Measurements from ENCODE around the gene SEC14L2.

Gene SEC14L2

GRCh38 chr22:30380011-30380410, 16.8 kb upstream of the SEC14L2 start:
- H3K4me3 ChIP-seq (ENCODE audit: low read depth, low read length): no peak overlapping the region
- H3K27ac ChIP-seq (ENCODE audit: low read depth, low read length): no peak overlapping the region
- no peak overlapping the region for H3K9ac ChIP-seq (ENCODE audit: low read depth, low read length)
- H3K27me3 ChIP-seq (ENCODE audit: control insufficient read depth, insufficient read depth, low read length): no peaks in the 10 kb centered on the region
- H3K9me3 ChIP-seq (ENCODE audit: control insufficient read depth, insufficient read depth, low read length): no peaks in the 10 kb centered on the region
- no peaks in the 10 kb centered on the region for H3K4me1 ChIP-seq (ENCODE audit: control insufficient read depth, insufficient read depth, low read length)
- H3K36me3 ChIP-seq (ENCODE audit: control insufficient read depth, insufficient read depth, low read length): peaks cover 51% of the 10 kb centered on the region

GRCh38 chr22:30381264-30381663, 15.6 kb upstream of the SEC14L2 start:
- Histone ChIP-seq H3K4me1 (ENCODE audit: control insufficient read depth, insufficient read depth, low read length) (0 out of 2 replicates have a peak, but pooled peaks cover under 1% of the 10 kb centered on the region), H3K4me3 (ENCODE audit: low read depth, low read length) (no peak overlapping the region), H3K36me3 (ENCODE audit: control insufficient read depth, insufficient read depth, low read length) (peaks cover 51% of the 10 kb centered on the region), H3K27me3 (ENCODE audit: control insufficient read depth, insufficient read depth, low read length) (no peaks in the 10 kb centered on the region), H3K9ac (ENCODE audit: low read depth, low read length) (no peak overlapping the region), H3K9me3 (ENCODE audit: control insufficient read depth, insufficient read depth, low read length) (no peaks in the 10 kb centered on the region), H3K27ac (ENCODE audit: low read depth, low read length) (no peak overlapping the region)

- H3K9me3 ChIP-seq (ENCODE audit: control insufficient read depth, insufficient read depth, low read length): no peaks in the 10 kb centered on the region
- no peaks in the 10 kb centered on the region for H3K27me3 ChIP-seq (ENCODE audit: control insufficient read depth, insufficient read depth, low read length)
- 0 out of 2 replicates have a peak, but pooled peaks cover 4% of the 10 kb centered on the region for H3K4me1 ChIP-seq (ENCODE audit: control insufficient read depth, insufficient read depth, low read length)
- no peak overlapping the region for H3K27ac ChIP-seq (ENCODE audit: low read depth, low read length)
- no peak overlapping the region for H3K9ac ChIP-seq (ENCODE audit: low read depth, low read length)
- H3K36me3 ChIP-seq (ENCODE audit: control insufficient read depth, insufficient read depth, low read length): peaks cover 45% of the 10 kb centered on the region
- no peak overlapping the region for H3K4me3 ChIP-seq (ENCODE audit: low read depth, low read length)
These were observed 14.5 kb upstream of the SEC14L2 start for GRCh38 chr22:30382340-30382739.

GRCh38 chr22:30383061-30383460, 13.8 kb upstream of the SEC14L2 start:
- Histone ChIP-seq H3K9me3 (ENCODE audit: control insufficient read depth, insufficient read depth, low read length) (no peaks in the 10 kb centered on the region), H3K9ac (ENCODE audit: low read depth, low read length) (no peak overlapping the region), H3K4me1 (ENCODE audit: control insufficient read depth, insufficient read depth, low read length) (0 out of 2 replicates have a peak, but pooled peaks cover 4% of the 10 kb centered on the region), H3K4me3 (ENCODE audit: low read depth, low read length) (no peak overlapping the region), H3K27ac (ENCODE audit: low read depth, low read length) (no peak overlapping the region), H3K27me3 (ENCODE audit: control insufficient read depth, insufficient read depth, low read length) (no peaks in the 10 kb centered on the region), H3K36me3 (ENCODE audit: control insufficient read depth, insufficient read depth, low read length) (peaks cover 37% of the 10 kb centered on the region)

GRCh38 chr22:30385942-30386341, 10.9 kb upstream of the SEC14L2 start:
- Histone ChIP-seq H3K27me3 (ENCODE audit: control insufficient read depth, insufficient read depth, low read length) (no peaks in the 10 kb centered on the region), H3K4me1 (ENCODE audit: control insufficient read depth, insufficient read depth, low read length) (0 out of 2 replicates have a peak, but pooled peaks cover 4% of the 10 kb centered on the region), H3K9me3 (ENCODE audit: control insufficient read depth, insufficient read depth, low read length) (no peaks in the 10 kb centered on the region; the same call in 1 of the 2 replicates), H3K9ac (ENCODE audit: low read depth, low read length) (no peak overlapping the region), H3K36me3 (ENCODE audit: control insufficient read depth, insufficient read depth, low read length) (peaks cover 18% of the 10 kb centered on the region), H3K27ac (ENCODE audit: low read depth, low read length) (no peak overlapping the region), H3K4me3 (ENCODE audit: low read depth, low read length) (no peak overlapping the region)

GRCh38 chr22:30386608-30386959, 10.2 kb upstream of the SEC14L2 start:
- Histone ChIP-seq H3K27me3 (ENCODE audit: control insufficient read depth, insufficient read depth, low read length) (no peaks in the 10 kb centered on the region), H3K36me3 (ENCODE audit: control insufficient read depth, insufficient read depth, low read length) (peaks cover 14% of the 10 kb centered on the region), H3K4me1 (ENCODE audit: control insufficient read depth, insufficient read depth, low read length) (peaks cover 7% of the 10 kb centered on the region; the same call in 1 of the 2 replicates), H3K4me3 (ENCODE audit: low read depth, low read length) (peak overlapping the region; percentile 82), H3K27ac (ENCODE audit: low read depth, low read length) (no peak overlapping the region), H3K9me3 (ENCODE audit: control insufficient read depth, insufficient read depth, low read length) (no peaks in the 10 kb centered on the region; the same call in 1 of the 2 replicates), H3K9ac (ENCODE audit: low read depth, low read length) (no peak overlapping the region; the same call in 1 of the 2 replicates)

GRCh38 chr22:30386960-30387827, 9.6 kb upstream of the SEC14L2 start, which contains the start of gene RNF215:
RNF215 (minus strand) TSS chr22:30387411; CDS start chr22:30387313, 98 bp downstream.
- H3K9me3 ChIP-seq (ENCODE audit: control insufficient read depth, insufficient read depth, low read length): no peaks in the 10 kb centered on the region; the same call in 1 of the 2 replicates
- H3K36me3 ChIP-seq (ENCODE audit: control insufficient read depth, insufficient read depth, low read length): peaks cover 14% of the 10 kb centered on the region
- peak within 1 kb of the TSS; percentile 82 for H3K4me3 ChIP-seq (ENCODE audit: low read depth, low read length)
- H3K27me3 ChIP-seq (ENCODE audit: control insufficient read depth, insufficient read depth, low read length): no peaks in the 10 kb centered on the region
- peak within 1 kb of the TSS; percentile 42 for H3K27ac ChIP-seq (ENCODE audit: low read depth, low read length)
- H3K4me1 ChIP-seq (ENCODE audit: control insufficient read depth, insufficient read depth, low read length): peaks cover 7% of the 10 kb centered on the region; the same call in 1 of the 2 replicates
- H3K9ac ChIP-seq (ENCODE audit: low read depth, low read length): no peak within 1 kb of the TSS; the same call in 1 of the 2 replicates

GRCh38 chr22:30390974-30391691, 5.7 kb upstream of the SEC14L2 start:
- Histone ChIP-seq H3K27me3 (ENCODE audit: control insufficient read depth, insufficient read depth, low read length) (peaks cover 6% of the 10 kb centered on the region), H3K4me1 (ENCODE audit: control insufficient read depth, insufficient read depth, low read length) (peaks cover 15% of the 10 kb centered on the region; the same call in 1 of the 2 replicates), H3K27ac (ENCODE audit: low read depth, low read length) (peak overlapping the region; percentile 16), H3K9ac (ENCODE audit: low read depth, low read length) (no peak overlapping the region), H3K36me3 (ENCODE audit: control insufficient read depth, insufficient read depth, low read length) (no peaks in the 10 kb centered on the region), H3K4me3 (ENCODE audit: low read depth, low read length) (no peak overlapping the region), H3K9me3 (ENCODE audit: control insufficient read depth, insufficient read depth, low read length) (no peaks in the 10 kb centered on the region; the same call in 1 of the 2 replicates)

- no peak overlapping the region for H3K4me3 ChIP-seq (ENCODE audit: low read depth, low read length)
- peak overlapping the region; percentile 59 for H3K27ac ChIP-seq (ENCODE audit: low read depth, low read length)
- H3K9ac ChIP-seq (ENCODE audit: low read depth, low read length): no peak overlapping the region
- peaks cover 22% of the 10 kb centered on the region for H3K27me3 ChIP-seq (ENCODE audit: control insufficient read depth, insufficient read depth, low read length)
- H3K36me3 ChIP-seq (ENCODE audit: control insufficient read depth, insufficient read depth, low read length): no peaks in the 10 kb centered on the region
- peaks cover 10% of the 10 kb centered on the region; the same call in 1 of the 2 replicates for H3K4me1 ChIP-seq (ENCODE audit: control insufficient read depth, insufficient read depth, low read length)
- H3K9me3 ChIP-seq (ENCODE audit: control insufficient read depth, insufficient read depth, low read length): no peaks in the 10 kb centered on the region; the same call in 1 of the 2 replicates
These were observed 4.0 kb upstream of the SEC14L2 start for GRCh38 chr22:30392661-30393321.

GRCh38 chr22:30393322-30393680, 3.5 kb upstream of the SEC14L2 start:
- peaks cover 27% of the 10 kb centered on the region for H3K27me3 ChIP-seq (ENCODE audit: control insufficient read depth, insufficient read depth, low read length)
- H3K27ac ChIP-seq (ENCODE audit: low read depth, low read length): peak overlapping the region; percentile 59
- H3K9ac ChIP-seq (ENCODE audit: low read depth, low read length): no peak overlapping the region
- H3K36me3 ChIP-seq (ENCODE audit: control insufficient read depth, insufficient read depth, low read length): no peaks in the 10 kb centered on the region
- H3K9me3 ChIP-seq (ENCODE audit: control insufficient read depth, insufficient read depth, low read length): no peaks in the 10 kb centered on the region; the same call in 1 of the 2 replicates
- H3K4me1 ChIP-seq (ENCODE audit: control insufficient read depth, insufficient read depth, low read length): peaks cover 10% of the 10 kb centered on the region; the same call in 1 of the 2 replicates
- no peak overlapping the region for H3K4me3 ChIP-seq (ENCODE audit: low read depth, low read length)

Measured in HUES48 (cell line).